ENCODE data around the gene ZNF638.

ZNF638 gene

GRCh38 chr2:71362447-71362846, 30.9 kb downstream of the ZNF638 start:
- no peak for TF ChIP-seq CTCF (IDR thresholded peaks at IDR 0.05; ENCODE audit: insufficient read depth, low read length, missing control alignments)
- DNase-seq (ENCODE audit: low read depth, low spot score): no peak
- CTCF ChIA-PET: interaction anchor here (1.4 to 1.5 kb wide), 2 partner anchors 10 to 31 kb away, joined by 3 to 4 read pairs; partner anchors contain the start of gene ZNF638
- POLR2A ChIA-PET: no interaction called here
- no peak overlapping the region for H3K4me3 ChIP-seq (ENCODE audit: low read depth, low read length)

- no peak for DNase-seq (ENCODE audit: low read depth, low spot score)
- no peak overlapping the region for H3K4me3 ChIP-seq (ENCODE audit: low read depth, low read length)
- POLR2A ChIA-PET: no interaction called here
- no peak for TF ChIP-seq CTCF (IDR thresholded peaks at IDR 0.05; ENCODE audit: insufficient read depth, low read length, missing control alignments)
- CTCF ChIA-PET: interaction anchor here (1.0 to 1.7 kb wide), 2 partner anchors 38 to 57 kb away, joined by 3 to 7 read pairs; partner anchors contain the start of gene ZNF638
Observed at GRCh38 chr2:71370015-71370414, 38.4 kb downstream of the ZNF638 start.

GRCh38 chr2:71372042-71372441, 40.5 kb downstream of the ZNF638 start:
- TF ChIP-seq CTCF (IDR thresholded peaks at IDR 0.05; ENCODE audit: insufficient read depth, low read length, missing control alignments): no peak
- H3K4me3 ChIP-seq (ENCODE audit: low read depth, low read length): no peak overlapping the region
- ChIA-PET POLR2A (no interaction called here), CTCF (interaction anchor here (1.2 kb wide), 1 partner anchor 40 kb away, joined by 3 read pairs; the partner anchor contains the start of gene ZNF638)
- DNase-seq (ENCODE audit: low read depth, low spot score): no peak

- no peak overlapping the region for H3K4me3 ChIP-seq (ENCODE audit: low read depth, low read length)
- TF ChIP-seq CTCF (IDR thresholded peaks at IDR 0.05; ENCODE audit: insufficient read depth, low read length, missing control alignments): no peak
- CTCF ChIA-PET: no interaction called here
- peak; percentile 21 for DNase-seq (ENCODE audit: low read depth, low spot score)
- POLR2A ChIA-PET: no interaction called here
Observed at GRCh38 chr2:71379086-71379485, 47.5 kb downstream of the ZNF638 start.

- POLR2A ChIA-PET: no interaction called here
- DNase-seq (ENCODE audit: low read depth, low spot score): peak; percentile 4
- TF ChIP-seq CTCF (IDR thresholded peaks at IDR 0.05; ENCODE audit: insufficient read depth, low read length, missing control alignments): no peak
- CTCF ChIA-PET: interaction anchor here (0.7 to 1.6 kb wide), 4 partner anchors 17 to 81 kb away, joined by 3 to 6 read pairs (median 4); partner anchors contain the start of gene ZNF638
- H3K4me3 ChIP-seq (ENCODE audit: low read depth, low read length): no peak overlapping the region
Observed at GRCh38 chr2:71380665-71381064, 49.1 kb downstream of the ZNF638 start.

- CTCF ChIA-PET: interaction anchor here (1.5 kb wide), 1 partner anchor 12 kb away, joined by 4 read pairs; no protein-coding TSS in a partner anchor
Observed at GRCh38 chr2:71385012-71385411, 53.4 kb downstream of the ZNF638 start.

More at GRCh38 chr2:71385012-71385411, 53.4 kb downstream of the ZNF638 start:
- H3K4me3 ChIP-seq (ENCODE audit: low read depth, low read length): no peak overlapping the region
- TF ChIP-seq CTCF (IDR thresholded peaks at IDR 0.05; ENCODE audit: insufficient read depth, low read length, missing control alignments): no peak
- DNase-seq (ENCODE audit: low read depth, low spot score): peak; percentile 46
- POLR2A ChIA-PET: no interaction called here

All from AG04449 (cell line).